Measurements from ENCODE around the gene EPRS1.
"Not testable (repeated sequence)": the region's sequence is repeated elsewhere in the genome, so short reads cannot be mapped to it uniquely, and the experiment has no call there.

The EPRS1 gene

GRCh38 chr1:220046052-220046930 lies at the start of gene EPRS1:
Gene EPRS1, minus strand, starts transcription at chr1:220046505. Its CDS starts 117 bp downstream, at chr1:220046388.
- H3K36me3 ChIP-seq (ENCODE audit: control insufficient read depth in 1 of 2, insufficient read depth in 2 of 2, low read length in 2 of 2) = peaks cover 0 to under 1% of the 10 kb centered on the region in 2 donors
- peak within 1 kb of the TSS; percentile 75 for H3K27ac ChIP-seq (ENCODE audit: low read length)
- H3K9me3 ChIP-seq (ENCODE audit: control insufficient read depth in 1 of 2, low read length in 2 of 2) = no peaks in the 10 kb centered on the region
- no peaks in the 10 kb centered on the region for H3K27me3 ChIP-seq (ENCODE audit: low read depth, low read length)
- peak within 1 kb of the TSS; percentile 58 to 85 for H3K4me3 ChIP-seq (ENCODE audit: low read depth in 1 of 2, low read length in 2 of 2)
- H3K4me1 ChIP-seq (ENCODE audit: control insufficient read depth in 1 of 2, insufficient read depth in 2 of 2, low read length in 2 of 2) = peaks cover 0 to 8% of the 10 kb centered on the region in 2 donors

GRCh38 chr1:220094016-220094911 lies 48.0 kb upstream of the EPRS1 start, which contains the start of gene IARS2:
Gene IARS2, plus strand, starts transcription at chr1:220094132. Its CDS starts 85 bp downstream, at chr1:220094217.
- Histone ChIP-seq H3K27me3 (ENCODE audit: low read depth, low read length) (no peaks in the 10 kb centered on the region), H3K4me3 (ENCODE audit: low read depth in 1 of 2, low read length in 2 of 2) (peak within 1 kb of the TSS; percentile 65 to 90), H3K27ac (ENCODE audit: low read length) (peak within 1 kb of the TSS; percentile 83), H3K4me1 (ENCODE audit: control insufficient read depth in 1 of 2, insufficient read depth in 2 of 2, low read length in 2 of 2) (peaks cover 0 to 20% of the 10 kb centered on the region in 2 donors), H3K36me3 (ENCODE audit: control insufficient read depth in 1 of 2, insufficient read depth in 2 of 2, low read length in 2 of 2) (peaks cover 4 to 9% of the 10 kb centered on the region in 2 donors), H3K9me3 (ENCODE audit: control insufficient read depth in 1 of 2, low read length in 2 of 2) (no peaks in the 10 kb centered on the region)

- H3K4me3 ChIP-seq (ENCODE audit: low read depth in 1 of 2, low read length in 2 of 2) = peak overlapping the region in 1 of 2 donors; percentile 90
- H3K9me3 ChIP-seq (ENCODE audit: control insufficient read depth in 1 of 2, low read length in 2 of 2) = no peaks in the 10 kb centered on the region
- peaks cover 0 to 20% of the 10 kb centered on the region in 2 donors for H3K4me1 ChIP-seq (ENCODE audit: control insufficient read depth in 1 of 2, insufficient read depth in 2 of 2, low read length in 2 of 2)
- peaks cover 4 to 9% of the 10 kb centered on the region in 2 donors for H3K36me3 ChIP-seq (ENCODE audit: control insufficient read depth in 1 of 2, insufficient read depth in 2 of 2, low read length in 2 of 2)
- H3K27me3 ChIP-seq (ENCODE audit: low read depth, low read length) = no peaks in the 10 kb centered on the region
- no peak overlapping the region for H3K27ac ChIP-seq (ENCODE audit: low read length)
Observed at GRCh38 chr1:220093361-220094015, 47.2 kb upstream of the EPRS1 start.

- Histone ChIP-seq H3K9me3 (ENCODE audit: control insufficient read depth in 1 of 2, low read length in 2 of 2) (no peaks in the 10 kb centered on the region), H3K27ac (ENCODE audit: low read length) (no peak overlapping the region), H3K4me3 (ENCODE audit: low read depth in 1 of 2, low read length in 2 of 2) (no peak overlapping the region), H3K4me1 (ENCODE audit: control insufficient read depth in 1 of 2, insufficient read depth in 2 of 2, low read length in 2 of 2) (peaks cover 0 to 20% of the 10 kb centered on the region in 2 donors), H3K36me3 (ENCODE audit: control insufficient read depth in 1 of 2, insufficient read depth in 2 of 2, low read length in 2 of 2) (peaks cover 0 to 3% of the 10 kb centered on the region in 2 donors), H3K27me3 (ENCODE audit: low read depth, low read length) (no peaks in the 10 kb centered on the region)
Observed at GRCh38 chr1:220092694-220093093, 46.4 kb upstream of the EPRS1 start.

- peaks cover 0 to 10% of the 10 kb centered on the region in 2 donors for H3K4me1 ChIP-seq (ENCODE audit: control insufficient read depth in 1 of 2, insufficient read depth in 2 of 2, low read length in 2 of 2)
- H3K36me3 ChIP-seq (ENCODE audit: control insufficient read depth in 1 of 2, insufficient read depth in 2 of 2, low read length in 2 of 2) = peaks cover 0 to 4% of the 10 kb centered on the region in 2 donors
- H3K4me3 ChIP-seq (ENCODE audit: low read depth in 1 of 2, low read length in 2 of 2) = peak within 1 kb of the TSS; percentile 95 to 96
- no peaks in the 10 kb centered on the region for H3K27me3 ChIP-seq (ENCODE audit: low read depth, low read length)
- H3K27ac ChIP-seq (ENCODE audit: low read length) = peak within 1 kb of the TSS; percentile 79
- H3K9me3 ChIP-seq (ENCODE audit: control insufficient read depth in 1 of 2, low read length in 2 of 2) = no peaks in the 10 kb centered on the region
Observed at GRCh38 chr1:220089650-220090556, 43.6 kb upstream of the EPRS1 start, which contains the start of gene BPNT1. Gene BPNT1, minus strand, starts transcription at chr1:220089788. Its CDS starts 9,942 bp downstream, at chr1:220079846.

- not testable (repeated sequence) for H3K4me1 ChIP-seq (ENCODE audit: control insufficient read depth in 1 of 2, insufficient read depth in 2 of 2, low read length in 2 of 2); H3K27me3 ChIP-seq (ENCODE audit: low read depth, low read length); H3K9me3 ChIP-seq (ENCODE audit: control insufficient read depth in 1 of 2, low read length in 2 of 2); H3K36me3 ChIP-seq (ENCODE audit: control insufficient read depth in 1 of 2, insufficient read depth in 2 of 2, low read length in 2 of 2); H3K27ac ChIP-seq (ENCODE audit: low read length); H3K4me3 ChIP-seq (ENCODE audit: low read depth in 1 of 2, low read length in 2 of 2)
Observed at GRCh38 chr1:220086261-220086686, 40.0 kb upstream of the EPRS1 start.

GRCh38 chr1:220084460-220084859 lies 38.2 kb upstream of the EPRS1 start:
- Histone ChIP-seq H3K4me1 (ENCODE audit: control insufficient read depth in 1 of 2, insufficient read depth in 2 of 2, low read length in 2 of 2) (no peaks in the 10 kb centered on the region), H3K36me3 (ENCODE audit: control insufficient read depth in 1 of 2, insufficient read depth in 2 of 2, low read length in 2 of 2) (peaks cover 0 to 4% of the 10 kb centered on the region in 2 donors), H3K27ac (ENCODE audit: low read length) (no peak overlapping the region), H3K27me3 (ENCODE audit: low read depth, low read length) (no peaks in the 10 kb centered on the region), H3K4me3 (ENCODE audit: low read depth in 1 of 2, low read length in 2 of 2) (no peak overlapping the region), H3K9me3 (ENCODE audit: control insufficient read depth in 1 of 2, low read length in 2 of 2) (no peaks in the 10 kb centered on the region)

GRCh38 chr1:220077887-220078286 lies 31.6 kb upstream of the EPRS1 start:
- no peaks in the 10 kb centered on the region for H3K27me3 ChIP-seq (ENCODE audit: low read depth, low read length)
- H3K4me1 ChIP-seq (ENCODE audit: control insufficient read depth in 1 of 2, insufficient read depth in 2 of 2, low read length in 2 of 2) = no peaks in the 10 kb centered on the region
- H3K4me3 ChIP-seq (ENCODE audit: low read depth in 1 of 2, low read length in 2 of 2) = no peak overlapping the region
- peaks cover 9 to 13% of the 10 kb centered on the region in 2 donors for H3K36me3 ChIP-seq (ENCODE audit: control insufficient read depth in 1 of 2, insufficient read depth in 2 of 2, low read length in 2 of 2)
- H3K9me3 ChIP-seq (ENCODE audit: control insufficient read depth in 1 of 2, low read length in 2 of 2) = no peaks in the 10 kb centered on the region
- no peak overlapping the region for H3K27ac ChIP-seq (ENCODE audit: low read length)

- Histone ChIP-seq H3K4me3 (ENCODE audit: low read depth in 1 of 2, low read length in 2 of 2) (no peak overlapping the region), H3K27me3 (ENCODE audit: low read depth, low read length) (no peaks in the 10 kb centered on the region), H3K9me3 (ENCODE audit: control insufficient read depth in 1 of 2, low read length in 2 of 2) (no peaks in the 10 kb centered on the region), H3K4me1 (ENCODE audit: control insufficient read depth in 1 of 2, insufficient read depth in 2 of 2, low read length in 2 of 2) (no peaks in the 10 kb centered on the region), H3K27ac (ENCODE audit: low read length) (no peak overlapping the region), H3K36me3 (ENCODE audit: control insufficient read depth in 1 of 2, insufficient read depth in 2 of 2, low read length in 2 of 2) (peaks cover 15 to 21% of the 10 kb centered on the region in 2 donors)
Observed at GRCh38 chr1:220076861-220077762, 30.8 kb upstream of the EPRS1 start.
